GM12878 (cell line): ENCODE data around the gene SYNGR1. TPM values are rescaled to one million over a fixed set of nuclear protein-coding genes. Genes with fewer than 3 reads are reported as not detected.

Experiments used
- ATAC-seq: fragments of 200-7000 bp; cut with Tn5 transposase; 3 replicates; pipeline ENCODE4 v1.9.1; 2020; ENCODE audit warnings: mild to moderate bottlenecking, moderate library complexity
- Bru-seq: library from RNA; stranded (reverse); fragments of 400-500 nt; gene quantifications from one replicate; lab custom pipeline; 2021; lab: Mats Ljungman, UMichigan
- BruChase-seq, 2 experiments: library from RNA; stranded (reverse); fragments of 400-500 nt; gene quantifications; one replicate each; lab custom pipeline; 2021; lab: Mats Ljungman, UMichigan
- BruUV-seq: library from RNA; stranded (reverse); fragments of 400-500 nt; replicated peaks from 2 replicates; lab custom pipeline; 2021; lab: Mats Ljungman, UMichigan
- CTCF ChIA-PET: fragments of 300-600 bp; sonication (Branson Sonifier 250); formaldehyde crosslinking; extraction: SDS; loops from one replicate; lab custom pipeline; 2021; ENCODE audit warnings: inconsistent platforms; lab: Yijun Ruan, JAX
- POLR2A ChIA-PET: fragments of 350-600 bp; formaldehyde crosslinking; extraction: SDS; loops from one replicate; lab custom pipeline; 2021; ENCODE audit warnings: inconsistent platforms; lab: Charles Lee
- RAD21 ChIA-PET: fragments of 300-600 bp; sonication (Branson Sonifier 250); formaldehyde crosslinking; loops from one replicate; lab custom pipeline; 2023; ENCODE audit warnings: antibody characterized with exemption; ENCODE audit not compliant: unreplicated experiment; lab: Charles Lee
- SMC1A ChIA-PET: fragments of 300-600 bp; sonication (Branson Sonifier 250); formaldehyde crosslinking; loops from one replicate; lab custom pipeline; 2023; ENCODE audit not compliant: unreplicated experiment, uncharacterized antibody; lab: Charles Lee
- DNase-seq: peaks from one replicate; pipeline ENCODE4 v3.0.0-alpha.2; 2011; ENCODE audit warnings: low read depth, low spot score
- FAIRE-seq: peaks from 3 replicates; lab custom pipeline; 2011; peaks lifted over from hg19 to GRCh38; lab: Jason Lieb, UNC
- H2AFZ ChIP-seq: 2 replicates; pipeline ENCODE4 v1.6.0; 2011; ENCODE audit warnings: low read depth, low read length, control low read depth; ENCODE audit not compliant: control insufficient read depth
- H3K27ac ChIP-seq: 2 replicates; pipeline ENCODE4 v1.5.1; 2011; ENCODE audit warnings: control low read depth; ENCODE audit not compliant: control insufficient read depth, insufficient read depth
- H3K27me3 ChIP-seq, 2 experiments: replicated peaks in 1 of 2; 2 replicates each; pipeline versions ENCODE4 v1.6.0 to v1.6.1; 2011; ENCODE audit warnings: low read length in 1 of 2; ENCODE audit not compliant: control insufficient read depth in 2 of 2, insufficient read depth in 2 of 2
- H3K36me3 ChIP-seq, 2 experiments: 2 replicates each; pipeline ENCODE4 v1.5.1; 2011; ENCODE audit warnings: low read length in 1 of 2; ENCODE audit not compliant: control insufficient read depth in 2 of 2, insufficient read depth in 2 of 2
- H3K4me1 ChIP-seq: 2 replicates; pipeline ENCODE4 v1.6.1; 2011; ENCODE audit warnings: mild to moderate bottlenecking, low read length, moderate library complexity, mixed read lengths; ENCODE audit not compliant: control insufficient read depth, insufficient read depth
- H3K4me2 ChIP-seq: 2 replicates; pipeline ENCODE4 v1.6.0; 2011; ENCODE audit warnings: control low read depth; ENCODE audit not compliant: control insufficient read depth, insufficient read depth
- H3K4me3 ChIP-seq: fragments of 200-600 bp; sonication (generic); 2 replicates; pipeline ENCODE4 v1.5.1; 2016
- H3K79me2 ChIP-seq: 2 replicates; pipeline ENCODE4 v1.6.0; 2011; ENCODE audit warnings: low read length; ENCODE audit not compliant: control insufficient read depth, insufficient read depth
- H3K9ac ChIP-seq: 2 replicates; pipeline ENCODE4 v1.8.0; 2011; ENCODE audit warnings: low read length, control low read depth, mixed read lengths; ENCODE audit not compliant: control insufficient read depth, insufficient read depth
- H3K9me3 ChIP-seq: replicated peaks from 3 replicates; pipeline ENCODE4 v1.5.1; 2011; ENCODE audit warnings: mild to moderate bottlenecking, low read length; ENCODE audit not compliant: control insufficient read depth, insufficient read depth
- H4K20me1 ChIP-seq: 2 replicates; pipeline ENCODE4 v1.6.0; 2011; ENCODE audit not compliant: control insufficient read depth, insufficient read depth
- DPF2 ChIP-seq: fragments of 450-650 bp; IDR thresholded peaks from 2 replicates; pipeline ENCODE4 v1.6.1; 2017; ENCODE audit warnings: mild to moderate bottlenecking
- EED ChIP-seq: sonication (generic); IDR thresholded peaks from 2 replicates; pipeline ENCODE4 v1.6.1; 2016; ENCODE audit warnings: antibody characterized with exemption, low read depth
- FOXK2 ChIP-seq: fragments of 450-650 bp; IDR thresholded peaks from 2 replicates; pipeline ENCODE4 v1.6.1; 2017; ENCODE audit warnings: mild to moderate bottlenecking, moderate library complexity
- GATAD2B ChIP-seq: fragments of 450-650 bp; conservative IDR thresholded peaks from 2 replicates; pipeline ENCODE4 v1.6.1; 2017; ENCODE audit warnings: low read depth, mild to moderate bottlenecking, moderate library complexity
- HDAC2 ChIP-seq: fragments of 200-600 bp; sonication (generic); IDR thresholded peaks from 2 replicates; pipeline ENCODE4 v1.6.1; 2017
- IKZF1 ChIP-seq: fragments of 450-650 bp; conservative IDR thresholded peaks from 2 replicates; pipeline ENCODE4 v1.6.1; 2017; ENCODE audit warnings: antibody characterized with exemption, mild to moderate bottlenecking
- LARP7 ChIP-seq: fragments of 450-650 bp; IDR thresholded peaks from 2 replicates; pipeline ENCODE4 v1.6.1; 2017; ENCODE audit warnings: mild to moderate bottlenecking
- NR2F1 ChIP-seq: fragments of 450-650 bp; conservative IDR thresholded peaks from 2 replicates; pipeline ENCODE4 v1.6.1; 2017; ENCODE audit warnings: mild to moderate bottlenecking
- POLR2AphosphoS5 ChIP-seq: IDR thresholded peaks from 2 replicates; pipeline ENCODE4 v1.6.1; 2011; ENCODE audit warnings: mild to moderate bottlenecking, low read length, inconsistent platforms
- SMC3 ChIP-seq: IDR thresholded peaks from 2 replicates; pipeline ENCODE4 v1.6.1; 2011; ENCODE audit warnings: low read length, improper control_type of control experiment, borderline replicate concordance
- TCF3 ChIP-seq: IDR thresholded peaks from 2 replicates; pipeline ENCODE4 v1.6.1; 2012; ENCODE audit warnings: low read depth, mild to moderate bottlenecking, low read length, borderline replicate concordance; ENCODE audit not compliant: insufficient read depth
- TCF7 ChIP-seq: IDR thresholded peaks from 2 replicates; pipeline ENCODE4 v1.6.1; 2014; ENCODE audit warnings: antibody characterized with exemption, borderline replicate concordance
- ZSCAN29 ChIP-seq: fragments of 450-650 bp; IDR thresholded peaks from 2 replicates; pipeline ENCODE4 v1.6.1; 2017; ENCODE audit warnings: mild to moderate bottlenecking, moderate library complexity
- ZZZ3 ChIP-seq: IDR thresholded peaks from 2 replicates; pipeline ENCODE4 v1.6.1; 2011; ENCODE audit warnings: low read depth; ENCODE audit not compliant: control insufficient read depth, insufficient read length
- WGBS: methylation state at CpG from one replicate; pipeline ENCODE4 v1.1.6; 2016; ENCODE audit warnings: low lambda C conversion rate; ENCODE audit not compliant: insufficient replicate concordance, insufficient coverage; ENCODE audit errors: missing lambda C conversion rate; 5-methylcytosine and 5-hydroxymethylcytosine counted together
- in situ Hi-C: fragments of 300-500 bp; cut with MboI; formaldehyde crosslinking; loops from 9 replicates; pipeline ENCODE4 v1.14.3; 2018; ENCODE audit warnings: mixed read lengths
- intact Hi-C: fragments of 100-400 bp; cut with micrococcal nuclease; formaldehyde crosslinking; loops from one replicate; pipeline ENCODE4 v1.14.2; 2022; ENCODE audit not compliant: unreplicated experiment
- long read RNA-seq, 2 experiments: library from polyadenylated mRNA; unstranded; transcript quantifications; one replicate each; pipeline ENCODE4 v2.0.0, GENCODE V29; 2019 to 2020
- polyA minus RNA-seq, 3 experiments: library from RNA; depleted of rRNA, polyadenylated mRNA; stranded (reverse); fragments of >200 nt; gene quantifications; 2 replicates each; pipeline ENCODE4 v1.2.3, GENCODE V29; 2011
- polyA plus RNA-seq, 11 experiments: library from polyadenylated mRNA; depleted of rRNA in 4 of 11; unstranded in 6 of 11; stranded (reverse) in 5 of 11; fragments of >200 nt; fragmentation: Nextera tagmentation in 4 of 11; fragmentation: Illumina TruSeq in 1 of 11; extraction: Ambion mirVana in 4 of 11; extraction: Trizol in 1 of 11; gene quantifications; 1 replicate in 1 of 11; 2 replicates in 10 of 11; pipeline versions ENCODE4 v1.2.1 to v1.2.3, GENCODE V29; 2011 to 2016; ENCODE audit warnings: inconsistent platforms in 2 of 11, missing spikeins in 2 of 11, low read depth in 1 of 11
- total RNA-seq, 4 experiments: library from RNA; depleted of rRNA in 3 of 4; stranded (reverse); fragments of >200 nt in 3 of 4; fragmentation: Illumina TruSeq in 1 of 4; extraction: Trizol in 1 of 4; gene quantifications; 2 replicates each; pipeline versions ENCODE4 v1.2.1 to v1.2.3, GENCODE V29; 2013 to 2021
- TF ChIP-seq, protein P1 (sequence below): IDR thresholded peaks from 2 replicates; pipeline ENCODE4 v1.6.1; 2012; ENCODE audit warnings: low read depth, low read length, improper control_type of control experiment

SYNGR1 gene
- 13.0 and 13.2 TPM in 2 replicates for total RNA-seq (2013; cell fraction: nucleolus; rRNA removed)
- 2.8 and 4.7 TPM in 2 replicates for total RNA-seq (2014; rRNA removed)
- 2.0 and 2.5 TPM in 2 replicates for total RNA-seq (2014; rRNA removed; fragmentation: Illumina TruSeq; extraction: Trizol)
- total RNA-seq (2021) = 6.6 and 6.7 TPM in 2 replicates
- 1.1 TPM for polyA plus RNA-seq (2011; ENCODE audit: low read depth)
- 0.33 and 0.87 TPM in 2 replicates for polyA plus RNA-seq (2011; rRNA removed)
- polyA plus RNA-seq (2011; cell fraction: cytosol; rRNA removed) = 1.1 and 2.2 TPM in 2 replicates
- 1.8 and 3.1 TPM in 2 replicates for polyA plus RNA-seq (2011; cell fraction: nucleus; rRNA removed)
- 1.4 and 2.9 TPM in 2 replicates for polyA plus RNA-seq (2012)
- 0.84 and 2.4 TPM in 2 replicates for polyA plus RNA-seq (2014; fragmentation: Illumina TruSeq; extraction: Trizol)
- polyA plus RNA-seq (2014; fragmentation: Nextera tagmentation; extraction: Ambion mirVana) = 1 to 10 TPM; 1.4 to 1.7 TPM
- polyA plus RNA-seq (2014; rRNA removed) = 8.3 and 9.2 TPM in 2 replicates
- 1 to 10 TPM; 5.7 to 6.2 TPM for polyA plus RNA-seq (2016; fragmentation: Nextera tagmentation; extraction: Ambion mirVana)
- 0.52 and 1.8 TPM in 2 replicates for polyA minus RNA-seq (2011; rRNA and poly(A)+ RNA removed)
- not detected in 2 replicates for polyA minus RNA-seq (2011; cell fraction: cytosol; rRNA and poly(A)+ RNA removed)
- 0.19 and 0.97 TPM in 2 replicates for polyA minus RNA-seq (2011; cell fraction: nucleus; rRNA and poly(A)+ RNA removed)
- percentile 42 among the genes with signal in this experiment for Bru-seq, nascent RNA
- BruChase-seq, experiment 1, labeled RNA remaining after a 6-hour chase = percentile 45 among the genes with signal in this experiment
- BruChase-seq, experiment 2, labeled RNA remaining after a 2-hour chase = percentile 44 among the genes with signal in this experiment
- long read RNA-seq, experiment 1, partial matches to known transcripts = 0 of 5 reads
- long read RNA-seq, experiment 1, other reads (novel, unspliced or antisense) = 1 of 5 reads
- long read RNA-seq, experiment 2 = 0 reads

DNA sequence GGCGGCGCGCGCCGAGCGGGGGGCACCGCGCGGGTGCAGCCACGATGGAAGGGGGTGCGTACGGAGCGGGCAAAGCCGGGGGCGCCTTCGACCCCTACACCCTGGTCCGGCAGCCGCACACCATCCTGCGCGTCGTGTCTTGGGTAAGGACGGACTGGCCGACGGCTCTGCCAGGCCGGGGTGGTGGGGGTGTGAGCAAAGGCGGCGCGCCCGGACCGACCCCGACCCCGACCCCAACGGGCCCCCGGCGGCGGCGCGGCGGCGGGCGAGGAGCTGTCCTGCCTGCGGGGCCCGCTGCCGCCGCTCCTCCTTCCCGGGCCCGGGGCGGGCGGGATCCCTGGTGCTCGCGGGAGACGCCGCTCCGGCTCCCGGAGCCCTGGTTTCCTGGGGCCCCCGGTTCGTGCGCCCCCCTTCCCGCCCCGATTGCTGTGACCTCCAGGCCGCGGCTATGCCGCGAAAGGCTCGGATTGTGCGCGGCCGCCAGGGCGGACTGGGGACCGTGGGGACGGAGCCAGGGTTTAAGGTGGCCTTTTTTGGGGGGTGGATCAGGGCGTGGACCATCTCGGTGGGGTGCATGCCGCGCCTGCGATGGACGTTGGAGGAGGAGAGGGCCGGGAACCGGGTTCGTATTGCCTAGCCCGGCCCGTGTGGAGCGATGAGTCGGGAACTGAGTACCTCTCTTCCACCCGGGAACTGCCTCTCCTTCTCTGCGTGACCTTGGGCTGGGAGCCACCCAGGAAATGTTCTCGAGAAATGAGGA is at the start of gene SYNGR1:
SYNGR1 (plus strand) TSS at position 25 of the 760 bp plus-strand sequence; CDS start at position 45, 20 bp downstream.
- peak within 1 kb of the TSS; percentile 72; the same call in 1 of the 2 replicates for H3K4me2 ChIP-seq
- H4K20me1 ChIP-seq = no peaks in the 10 kb centered on the region
- H3K27ac ChIP-seq = no peak within 1 kb of the TSS
- peak within 1 kb of the TSS; percentile 49; the same call in 1 of the 2 replicates for H3K4me3 ChIP-seq
- no peaks in the 10 kb centered on the region for H3K9me3 ChIP-seq
- intact Hi-C loops (no loop called here), in situ Hi-C loops (loop anchor here (10.0 kb wide), 1 partner anchor 685 kb away; no protein-coding TSS in a partner anchor)
- RAD21 ChIA-PET = interaction anchor here (1.3 to 1.6 kb wide), 2 partner anchors 31 to 49 kb away, joined by 3 to 7 read pairs; partner anchors contain the start of genes RPL3 and TAB1
- POLR2A ChIA-PET = interaction anchor here (0.5 to 2.1 kb wide), 2 partner anchors 31 to 166 kb away, joined by 4 to 10 read pairs; partner anchors contain the start of gene RPL3
- ATAC-seq (peak; percentile 24), FAIRE-seq (no peak), DNase-seq (no peak)
- BruUV-seq = no TSS peak
- 0 out of 2 replicates have a peak within 1 kb of the TSS, but pooled peaks have one; percentile 12 for H3K9ac ChIP-seq
- peaks cover 0 to 1% of the 10 kb centered on the region in 2 experiments; a peak in 1 of 4 replicates for H3K27me3 ChIP-seq
- H3K36me3 ChIP-seq = no peaks in the 10 kb centered on the region
- 3% methylated on average over 35 of the region's 87 CpGs for WGBS
- TF ChIP-seq SMC3 = no peak
- 0 out of 2 replicates have a peak, but pooled peaks have one; percentile 57 for TF ChIP-seq ZSCAN29
- peak; percentile 57 for TF ChIP-seq IKZF1
- TF ChIP-seq GATAD2B = peak; percentile 66; the same call in 1 of the 2 replicates
- no peak for TF ChIP-seq POLR2AphosphoS5
- no peak for TF ChIP-seq FOXK2
- TF ChIP-seq, protein P1, sequence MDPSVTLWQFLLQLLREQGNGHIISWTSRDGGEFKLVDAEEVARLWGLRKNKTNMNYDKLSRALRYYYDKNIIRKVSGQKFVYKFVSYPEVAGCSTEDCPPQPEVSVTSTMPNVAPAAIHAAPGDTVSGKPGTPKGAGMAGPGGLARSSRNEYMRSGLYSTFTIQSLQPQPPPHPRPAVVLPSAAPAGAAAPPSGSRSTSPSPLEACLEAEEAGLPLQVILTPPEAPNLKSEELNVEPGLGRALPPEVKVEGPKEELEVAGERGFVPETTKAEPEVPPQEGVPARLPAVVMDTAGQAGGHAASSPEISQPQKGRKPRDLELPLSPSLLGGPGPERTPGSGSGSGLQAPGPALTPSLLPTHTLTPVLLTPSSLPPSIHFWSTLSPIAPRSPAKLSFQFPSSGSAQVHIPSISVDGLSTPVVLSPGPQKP = no peak
- 0 out of 2 replicates have a peak, but pooled peaks have one; percentile 21 for TF ChIP-seq NR2F1
- TF ChIP-seq HDAC2 = no peak
- TF ChIP-seq EED = no peak
- peak; percentile 20; the same call in 1 of the 2 replicates for TF ChIP-seq LARP7
- no peak for TF ChIP-seq TCF7
- no peak for TF ChIP-seq ZZZ3
- TF ChIP-seq TCF3 = no peak
- no peak for TF ChIP-seq DPF2
- peak within 1 kb of the TSS; percentile 83 for H2AFZ ChIP-seq
- CTCF ChIA-PET = interaction anchor here (1.0 to 1.8 kb wide), 5 partner anchors 11 to 179 kb away, joined by 3 to 7 read pairs (median 4); no protein-coding TSS in a partner anchor
- no peaks in the 10 kb centered on the region for H3K79me2 ChIP-seq
- H3K4me1 ChIP-seq = peaks cover 7% of the 10 kb centered on the region
- SMC1A ChIA-PET = interaction anchor here (1.2 kb wide), 1 partner anchor 18 kb away, joined by 3 read pairs; no protein-coding TSS in a partner anchor
